Stomach (tissue), 4 donors: ENCODE data around the gene PRDM16.

Experiments used
- CTCF ChIP-seq, 7 experiments: fragments of 450-650 bp in 4 of 7; fragments of 200-600 bp in 3 of 7; sonication (generic) in 3 of 7; IDR thresholded peaks; one replicate each; pipeline ENCODE4 v1.5.1; 2016 to 2019; ENCODE audit warnings: antibody characterized with exemption in 7 of 7, control low read depth in 2 of 7, mild to moderate bottlenecking in 1 of 7
- POLR2AphosphoS5 ChIP-seq, 3 donors: sonication (generic); formaldehyde crosslinking; IDR thresholded peaks; one replicate each; pipeline ENCODE4 v1.6.1; 2016; ENCODE audit warnings: antibody characterized with exemption in 3 of 3

GRCh38 chr1:3246251-3246650 is 177.2 kb downstream of the PRDM16 start:
- TF ChIP-seq CTCF (IDR thresholded peaks at IDR 0.05) (no peak), POLR2AphosphoS5 (IDR thresholded peaks at IDR 0.05) (no peak)
